ENCODE measurements around the gene SNX8. TPM values are rescaled to one million over a fixed set of nuclear protein-coding genes. Genes with fewer than 3 reads are reported as not detected.

SNX8 gene
- total and polyA plus RNA-seq, 9 of the 15 experiments (the other 6 are each of a cell fraction or from before 2014, with no cell fraction given): 2.7 to 51.6 (median 16.9) TPM

GRCh38 chr7:2353936-2354185, 39.6 kb upstream of the SNX8 start (continued):
- no peak for TF ChIP-seq KAT2B (IDR thresholded peaks at IDR 0.05; ENCODE audit: low read depth, low read length)
- no peak for TF ChIP-seq ZNF780A (CRISPR knock-in tag; IDR thresholded peaks at IDR 0.05)
- no peak for TF ChIP-seq SETDB1 (IDR thresholded peaks at IDR 0.05; ENCODE audit: low read length)
- peak; percentile 61 for TF ChIP-seq SMAD3 (CRISPR knock-in tag; conservative IDR thresholded peaks at IDR 0.05)
- TF ChIP-seq SRF (CRISPR knock-in tag; IDR thresholded peaks at IDR 0.05): 0 out of 4 replicates have a peak, but pooled peaks of 1 of the 2 experiments have one; percentile 38
- TF ChIP-seq ZNF766 (CRISPR knock-in tag; conservative IDR thresholded peaks at IDR 0.05): 0 out of 2 replicates have a peak, but pooled peaks have one; percentile 81
- 0 out of 2 replicates have a peak, but pooled peaks have one; percentile 33 for TF ChIP-seq ZBTB7A (IDR thresholded peaks at IDR 0.05; ENCODE audit: borderline replicate concordance, control insufficient read depth, low read depth, low read length)
- TF ChIP-seq ZNF583 (CRISPR knock-in tag; IDR thresholded peaks at IDR 0.05): peak; percentile 86; the same call in 1 of the 2 replicates
- TF ChIP-seq FIP1L1 (IDR thresholded peaks at IDR 0.05; ENCODE audit: low read depth, low read length, poor library complexity, severe bottlenecking): peak; percentile 57
- no peak for TF ChIP-seq ZFP1 (CRISPR knock-in tag; IDR thresholded peaks at IDR 0.05)
- TF ChIP-seq TGIF2 (CRISPR knock-in tag; IDR thresholded peaks at IDR 0.05): no peak; the same call in 1 of the 2 replicates
- no peak for TF ChIP-seq C11orf30 (IDR thresholded peaks at IDR 0.05; ENCODE audit: low read depth)
- TF ChIP-seq FOS (IDR thresholded peaks at IDR 0.05; ENCODE audit: extremely low read depth, insufficient read length): no peak
- TF ChIP-seq EGR1 (conservative IDR thresholded peaks at IDR 0.05): peak; percentile 98
- no peak for TF ChIP-seq ZC3H4 (CRISPR knock-in tag; IDR thresholded peaks at IDR 0.05; ENCODE audit: borderline replicate concordance)
- TF ChIP-seq USF1 (CRISPR knock-in tag; IDR thresholded peaks at IDR 0.05): peak; percentile 100
- no peak for TF ChIP-seq RFX5 (IDR thresholded peaks at IDR 0.05; ENCODE audit: low read depth, low read length)
- peak; percentile 84; the same call in 1 of the 2 replicates for TF ChIP-seq SREBF1 (IDR thresholded peaks at IDR 0.05; ENCODE audit: borderline replicate concordance, low read depth, low read length)
- no peak for TF ChIP-seq ZNF408 (CRISPR knock-in tag; IDR thresholded peaks at IDR 0.05; ENCODE audit: low read depth)
- TF ChIP-seq ZNF449 (CRISPR knock-in tag; IDR thresholded peaks at IDR 0.05): 0 out of 2 replicates have a peak, but pooled peaks have one; percentile 47
- peak; percentile 86; the same call in 1 of the 2 replicates for TF ChIP-seq ZNF12 (CRISPR knock-in tag; IDR thresholded peaks at IDR 0.05)
- TF ChIP-seq CBX5 (IDR thresholded peaks at IDR 0.05; ENCODE audit: borderline replicate concordance, low read depth): no peak
- no peak for TF ChIP-seq ZNF561 (CRISPR knock-in tag; conservative IDR thresholded peaks at IDR 0.05)
- TF ChIP-seq TRIM28 (IDR thresholded peaks at IDR 0.05): no peak
- no peak for TF ChIP-seq MCM5 (IDR thresholded peaks at IDR 0.05; ENCODE audit: low read depth)
- no peak for TF ChIP-seq RFX7 (CRISPR knock-in tag; IDR thresholded peaks at IDR 0.05)

All from K562 (cell line).